Measurements from ENCODE around the gene CHSY1.

DNA sequence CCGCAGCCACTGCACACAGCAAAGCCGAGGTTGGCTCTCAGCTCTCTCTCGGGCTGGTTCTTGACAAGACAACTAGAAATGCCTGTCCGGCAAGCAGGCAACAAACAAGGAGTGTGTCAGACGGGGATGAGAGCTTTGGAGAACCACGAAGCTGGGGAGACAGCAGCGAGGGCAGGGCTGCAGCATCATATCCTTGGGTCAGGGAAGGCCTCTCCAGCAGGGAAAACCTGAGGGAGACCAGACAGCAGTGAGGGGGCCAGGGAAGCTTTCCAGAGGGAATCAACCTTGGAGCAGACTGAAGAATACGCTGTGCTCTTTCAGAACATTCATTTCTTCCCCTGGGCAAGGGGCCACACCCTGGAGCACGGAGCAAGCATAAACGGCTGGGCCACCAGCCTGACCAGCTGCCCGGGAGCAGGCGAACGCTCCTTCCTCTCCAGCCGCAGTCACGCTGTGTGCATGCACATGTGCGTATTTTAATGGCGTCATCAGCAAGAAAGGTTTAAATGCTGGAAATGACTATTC lies 58.7 kb downstream of the CHSY1 start:
- TF ChIP-seq ZNF747 (CRISPR knock-in tag; IDR thresholded peaks at IDR 0.05; ENCODE audit: borderline replicate concordance): no peak
- no peak for TF ChIP-seq PHF20 (CRISPR knock-in tag; IDR thresholded peaks at IDR 0.05)
- TF ChIP-seq ZBTB37 (CRISPR knock-in tag; IDR thresholded peaks at IDR 0.05): no peak
- TF ChIP-seq POLR2AphosphoS5 (IDR thresholded peaks at IDR 0.05; ENCODE audit: low read depth, low read length): no peak
- no peak for TF ChIP-seq NFYB (CRISPR knock-in tag; IDR thresholded peaks at IDR 0.05)
- no peak for TF ChIP-seq MAFG (CRISPR knock-in tag; IDR thresholded peaks at IDR 0.05)
- TF ChIP-seq ZZZ3 (CRISPR knock-in tag; IDR thresholded peaks at IDR 0.05; ENCODE audit: borderline replicate concordance): no peak
- TF ChIP-seq CTCF (CRISPR knock-in tag; IDR thresholded peaks at IDR 0.05): no peak
- TF ChIP-seq FOXC1 (CRISPR knock-in tag; IDR thresholded peaks at IDR 0.05; ENCODE audit: borderline replicate concordance): no peak
- TF ChIP-seq CEBPB (IDR thresholded peaks at IDR 0.05; ENCODE audit: borderline replicate concordance, low read depth, low read length): no peak
- no peak for TF ChIP-seq FOXK1 (CRISPR knock-in tag; IDR thresholded peaks at IDR 0.05; ENCODE audit: borderline replicate concordance, low read depth)
- TF ChIP-seq NCOA1 (CRISPR knock-in tag; IDR thresholded peaks at IDR 0.05): no peak

Measured in HepG2 (cell line).